Measurements from ENCODE around the gene TOR3A. TPM values are rescaled to one million over a fixed set of nuclear protein-coding genes. Genes with fewer than 3 reads are reported as not detected.

The TOR3A gene
- total and polyA plus RNA-seq, 2 of the 13 experiments (the other 11 are each of a cell fraction or from before 2014, with no cell fraction given): 14.7 to 28.4 TPM

- TF ChIP-seq ZHX2 (IDR thresholded peaks at IDR 0.05; ENCODE audit: low read depth) (no peak), ZHX2 (CRISPR knock-in tag; IDR thresholded peaks at IDR 0.05; ENCODE audit: borderline replicate concordance) (no peak), ZFP91 (CRISPR knock-in tag; IDR thresholded peaks at IDR 0.05; ENCODE audit: borderline replicate concordance) (no peak), DMTF1 (CRISPR knock-in tag; IDR thresholded peaks at IDR 0.05) (no peak), MAFF (IDR thresholded peaks at IDR 0.05; ENCODE audit: low read depth, low read length) (no peak), ZNF564 (CRISPR knock-in tag; IDR thresholded peaks at IDR 0.05) (no peak)
Observed at GRCh38 chr1:179046808-179047635, 34.8 kb upstream of the TOR3A start (continued).

Measured in HepG2 (cell line).